GM20431 (cell line): Measurements from ENCODE around the gene DHRS7B.

Experiments used
- in situ Hi-C: fragments of 300-500 bp; cut with MseI, MboI; formaldehyde crosslinking; loops from one replicate; pipeline ENCODE4 v1.15.0; 2020; ENCODE audit warnings: low sequenced_read_pairs; ENCODE audit not compliant: unreplicated experiment

The DHRS7B gene

DNA sequence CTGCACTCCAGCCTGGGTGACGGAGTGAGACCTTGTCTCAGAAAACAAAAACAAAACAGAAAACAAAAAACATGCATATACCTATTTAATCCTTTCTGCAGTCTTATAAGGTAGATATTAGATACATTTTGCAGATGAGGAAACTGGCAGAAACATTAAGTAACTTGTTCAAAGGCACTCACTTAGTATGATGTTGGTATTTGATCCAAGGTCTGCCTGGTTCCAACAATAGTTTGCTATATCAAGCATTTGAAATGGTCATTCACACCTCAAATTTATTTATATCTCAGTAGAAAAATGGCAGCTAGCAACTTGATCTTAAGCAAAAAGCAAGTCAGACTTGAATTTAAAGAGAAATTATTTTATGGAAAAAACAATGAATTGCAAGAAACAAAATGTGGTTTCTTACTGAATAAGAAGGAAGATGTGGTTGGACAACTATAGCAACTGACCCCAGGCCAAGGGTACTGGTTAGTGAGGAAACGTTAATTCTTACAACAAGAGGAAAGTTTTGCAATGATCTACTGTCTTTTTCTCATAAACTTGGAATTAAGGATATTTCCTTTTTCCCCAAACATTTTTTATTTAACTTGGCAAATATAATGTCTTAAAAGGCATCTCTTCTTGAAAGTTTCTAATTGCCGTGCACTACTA, 19.7 kb downstream of the DHRS7B start:
- in situ Hi-C loops = no loop called here

DNA sequence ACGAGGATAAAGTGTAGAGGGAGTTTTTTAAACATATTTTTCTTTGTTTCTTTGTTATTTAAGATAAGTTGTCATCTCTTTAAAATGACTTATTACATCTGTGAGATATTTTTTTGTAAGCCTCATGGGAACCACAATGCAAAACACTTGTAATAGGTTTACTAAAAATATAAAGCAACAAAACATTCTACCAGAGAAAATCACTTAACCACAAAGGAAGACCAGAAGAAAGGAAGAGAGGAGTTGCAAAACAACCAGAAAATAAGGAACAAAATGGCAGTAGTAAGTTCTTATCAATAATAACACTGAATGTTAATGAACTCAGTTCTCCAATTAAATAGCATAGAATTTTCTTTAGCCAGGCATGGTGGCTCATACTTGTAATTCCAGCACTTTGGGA, 22.9 kb downstream of the DHRS7B start:
- in situ Hi-C loops = no loop called here

DNA sequence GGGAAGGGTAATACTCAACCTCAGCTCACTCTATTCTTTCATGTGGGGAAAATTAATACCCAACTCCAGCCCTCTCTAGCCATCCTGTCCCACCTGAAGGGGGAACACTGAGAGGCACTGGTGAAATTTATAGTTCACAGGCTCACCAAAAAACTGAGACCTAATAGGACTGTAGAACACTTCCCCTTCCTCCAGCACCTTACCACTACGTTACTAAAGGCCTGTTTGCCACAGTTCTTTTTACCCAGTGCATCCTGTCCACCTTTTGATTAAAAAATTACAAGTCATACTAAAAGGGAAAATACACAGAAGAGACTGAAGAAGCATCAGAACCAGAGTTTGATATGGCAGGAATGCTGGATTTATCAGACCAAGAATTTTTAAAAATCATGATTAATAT, 26.0 kb downstream of the DHRS7B start:
- in situ Hi-C loops = no loop called here

DNA sequence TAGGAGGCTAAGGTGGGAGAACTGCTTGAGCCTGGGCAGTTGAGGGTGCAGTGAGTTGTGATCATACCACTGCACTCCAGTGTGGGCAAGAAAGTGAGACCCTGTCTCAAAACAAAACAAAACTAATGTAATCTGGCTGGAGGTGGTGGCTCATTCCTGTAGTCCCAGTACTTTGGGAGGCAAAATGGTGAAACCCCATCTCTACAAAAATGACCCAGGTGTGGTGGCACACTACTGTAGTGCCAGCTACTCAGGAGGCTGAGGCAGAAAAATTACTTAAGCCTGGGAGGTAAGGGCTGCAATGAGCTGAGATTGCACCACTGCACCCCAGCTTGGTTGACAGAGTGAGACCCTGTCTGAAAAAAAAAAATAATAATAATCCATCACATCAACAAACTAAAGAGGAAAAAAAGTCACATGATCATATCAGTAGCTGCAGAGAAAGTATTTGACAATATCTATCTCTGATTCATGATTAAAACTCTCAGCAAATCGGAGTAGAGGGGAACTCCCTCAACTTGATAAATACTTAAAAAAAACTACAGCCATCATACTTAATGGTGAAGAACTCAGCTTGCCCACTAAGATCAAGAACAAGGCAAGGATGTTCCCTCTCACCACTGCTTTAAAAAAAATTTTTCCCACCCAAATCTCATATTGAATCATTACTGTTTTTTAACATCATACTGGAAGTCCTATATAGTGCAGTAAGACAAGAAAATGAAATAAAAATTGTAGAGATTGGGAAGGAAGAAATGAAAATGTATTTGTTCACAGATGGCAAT, 31.0 kb downstream of the DHRS7B start:
- in situ Hi-C loops = no loop called here

DNA sequence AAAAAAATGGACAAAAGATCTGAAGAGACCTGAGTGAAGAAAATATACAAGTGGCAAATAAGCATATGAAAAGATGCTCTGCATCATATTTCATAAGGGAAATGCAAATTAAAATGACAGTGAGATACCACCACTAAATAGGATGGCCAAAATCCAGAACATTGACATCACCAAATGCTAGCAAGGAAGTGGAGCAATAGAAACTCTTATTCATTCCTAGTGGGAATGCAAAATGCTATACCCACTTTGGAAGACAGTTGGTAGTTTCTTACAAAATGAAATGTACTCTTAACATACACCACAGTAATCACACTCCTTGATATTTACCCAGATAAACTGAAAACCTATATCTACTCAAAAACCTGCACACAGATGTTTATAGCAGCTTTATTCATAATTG, 33.6 kb downstream of the DHRS7B start:
- in situ Hi-C loops = no loop called here

DNA sequence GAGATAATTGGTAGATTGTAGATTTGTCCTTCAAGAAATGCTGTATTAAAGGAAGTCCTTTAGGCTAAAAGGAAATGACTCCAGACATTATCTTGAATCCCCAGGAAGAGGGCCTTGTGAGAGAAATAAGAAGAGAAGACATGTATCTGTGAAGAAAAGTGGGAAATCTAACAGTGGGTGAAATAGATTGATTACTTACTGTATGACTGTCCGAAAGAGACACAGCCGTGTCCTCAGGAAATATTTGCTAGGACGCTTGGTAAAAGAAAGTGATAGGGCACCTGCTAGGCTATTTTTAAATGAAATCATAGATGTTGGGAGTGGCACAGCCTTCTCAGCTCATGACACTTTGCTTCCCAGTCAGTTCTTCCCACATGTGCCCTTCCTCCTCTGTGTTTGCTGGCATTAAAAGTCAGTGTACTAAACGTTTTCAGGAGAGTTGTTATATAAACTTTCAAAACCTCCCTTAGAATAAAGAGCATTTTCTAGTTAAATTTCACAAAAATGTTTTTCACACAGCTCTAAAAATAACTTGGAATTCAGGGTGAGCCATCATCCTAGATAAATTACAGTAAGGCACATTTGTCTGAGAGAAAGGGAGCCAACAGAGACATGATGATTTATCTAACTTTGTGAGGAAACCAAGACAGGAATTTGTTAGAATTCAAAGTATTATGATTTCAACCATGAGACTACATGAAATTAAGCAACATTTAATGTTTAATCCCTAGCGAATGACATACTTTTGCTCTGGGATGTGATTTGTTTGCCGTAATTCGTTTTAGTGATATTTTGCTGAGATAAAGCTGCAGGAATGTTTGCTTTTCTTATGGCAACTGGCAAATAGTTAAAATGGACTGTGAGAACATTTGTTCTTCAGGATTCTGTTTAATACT, 35.0 kb downstream of the DHRS7B start:
- in situ Hi-C loops = no loop called here

DNA sequence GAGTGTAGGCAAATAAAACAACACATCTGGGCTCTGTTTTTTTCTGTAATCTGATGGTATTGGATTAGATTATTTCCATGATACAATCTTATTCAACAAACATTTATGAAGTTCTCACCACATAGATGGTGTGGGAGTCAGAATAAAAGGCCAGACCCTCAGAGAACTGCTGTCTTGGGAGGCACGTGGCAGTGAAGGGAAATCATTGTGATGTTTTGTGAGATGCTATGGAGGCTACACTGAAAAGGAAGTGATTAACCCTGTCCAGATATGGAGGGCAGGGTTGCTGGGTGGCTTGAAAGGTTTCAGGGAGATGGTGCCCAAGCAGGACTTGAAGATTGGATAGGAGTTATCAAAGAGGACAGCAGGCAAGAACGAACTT, 35.6 kb downstream of the DHRS7B start:
- in situ Hi-C loops = no loop called here

DNA sequence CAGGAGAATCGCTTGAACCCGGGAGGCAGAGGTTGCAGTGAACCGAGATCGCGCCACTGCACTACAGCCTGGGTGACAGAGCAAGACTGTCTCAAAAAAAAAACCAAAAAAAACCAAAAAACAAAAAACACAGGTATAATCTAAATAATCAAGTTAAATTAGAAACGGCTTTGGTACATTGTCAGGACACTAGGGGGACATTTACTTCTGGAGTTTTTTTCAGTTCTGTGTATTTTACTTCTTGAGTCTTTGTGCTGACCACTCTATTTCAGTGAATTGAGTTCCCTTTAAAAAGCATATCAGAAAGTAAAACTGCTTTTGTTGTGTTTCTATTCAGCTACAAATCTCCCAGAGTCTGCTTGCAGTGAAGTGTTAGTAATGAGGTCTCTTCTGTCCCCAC, 36.3 kb downstream of the DHRS7B start:
- in situ Hi-C loops = no loop called here

DNA sequence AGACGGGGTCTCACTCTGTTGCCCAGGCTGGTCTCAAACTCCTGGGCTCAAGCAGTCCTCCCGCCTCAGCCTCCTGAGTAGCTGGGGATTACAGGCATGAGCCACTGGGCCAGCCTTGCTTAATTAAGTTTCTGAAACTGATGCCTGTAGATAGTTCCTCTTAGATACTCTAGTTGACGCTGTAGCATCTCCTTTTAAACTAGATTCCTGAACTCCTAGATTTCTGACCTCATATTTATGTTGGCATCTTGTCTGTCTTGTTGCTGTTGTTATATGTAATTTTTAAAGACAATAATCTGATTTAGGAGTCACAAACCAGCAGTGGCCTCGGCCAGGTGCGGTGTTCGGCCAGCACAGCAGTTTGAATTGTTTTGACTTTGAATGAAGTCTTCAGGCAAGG, 37.5 kb downstream of the DHRS7B start:
- in situ Hi-C loops = no loop called here

DNA sequence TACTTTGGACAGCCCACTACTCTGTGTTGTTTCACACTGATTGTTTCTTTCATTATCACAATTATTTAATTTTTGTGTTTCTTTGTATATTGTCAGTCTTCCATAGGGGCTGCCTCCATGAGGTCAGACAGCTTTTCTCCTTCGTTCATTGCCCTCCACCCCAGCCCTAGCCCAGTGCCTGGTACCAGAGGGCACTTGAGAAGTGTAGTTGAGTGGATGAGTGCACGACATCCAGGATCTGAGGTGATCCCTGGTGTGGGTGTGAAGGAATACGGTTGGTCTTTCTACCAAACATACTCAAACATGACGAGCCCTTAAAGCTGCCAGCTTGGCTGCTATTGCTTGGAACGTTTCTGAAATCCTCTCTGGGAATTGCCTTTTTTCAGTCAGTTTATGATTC, 37.9 kb downstream of the DHRS7B start:
- in situ Hi-C loops = no loop called here

DNA sequence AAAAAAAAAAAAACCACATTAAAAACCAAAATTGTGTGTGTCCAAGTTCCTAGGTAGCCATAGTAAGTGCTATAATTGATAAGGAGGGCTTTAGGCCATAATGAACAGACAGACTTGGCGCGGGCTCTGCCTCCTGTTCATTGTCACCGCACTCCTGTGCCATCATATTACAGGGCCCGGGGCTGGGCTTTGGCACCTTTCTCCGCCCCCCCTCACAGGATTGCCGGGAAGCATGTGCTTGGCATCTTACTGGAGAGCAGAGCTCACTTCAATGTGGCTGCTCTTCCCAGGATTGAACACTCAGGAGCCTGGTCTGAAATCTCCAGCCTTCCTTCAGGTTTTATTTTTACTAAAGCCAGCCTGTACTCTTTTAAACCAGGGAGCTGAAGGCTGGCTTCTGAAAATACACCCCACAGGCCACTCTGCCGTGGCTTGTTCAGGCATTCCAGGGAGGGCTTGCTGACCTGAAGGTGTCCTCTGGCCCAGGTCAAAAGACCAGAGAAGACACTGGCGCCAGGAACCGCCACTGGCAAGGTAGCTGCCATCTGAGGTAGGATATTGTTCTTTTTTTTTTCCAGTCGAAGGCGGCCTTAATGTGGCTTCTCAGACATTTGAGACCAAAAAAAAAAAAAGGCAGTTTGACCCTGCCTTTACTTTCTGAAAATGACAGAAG, 39.3 kb downstream of the DHRS7B start:
- in situ Hi-C loops = no loop called here

DNA sequence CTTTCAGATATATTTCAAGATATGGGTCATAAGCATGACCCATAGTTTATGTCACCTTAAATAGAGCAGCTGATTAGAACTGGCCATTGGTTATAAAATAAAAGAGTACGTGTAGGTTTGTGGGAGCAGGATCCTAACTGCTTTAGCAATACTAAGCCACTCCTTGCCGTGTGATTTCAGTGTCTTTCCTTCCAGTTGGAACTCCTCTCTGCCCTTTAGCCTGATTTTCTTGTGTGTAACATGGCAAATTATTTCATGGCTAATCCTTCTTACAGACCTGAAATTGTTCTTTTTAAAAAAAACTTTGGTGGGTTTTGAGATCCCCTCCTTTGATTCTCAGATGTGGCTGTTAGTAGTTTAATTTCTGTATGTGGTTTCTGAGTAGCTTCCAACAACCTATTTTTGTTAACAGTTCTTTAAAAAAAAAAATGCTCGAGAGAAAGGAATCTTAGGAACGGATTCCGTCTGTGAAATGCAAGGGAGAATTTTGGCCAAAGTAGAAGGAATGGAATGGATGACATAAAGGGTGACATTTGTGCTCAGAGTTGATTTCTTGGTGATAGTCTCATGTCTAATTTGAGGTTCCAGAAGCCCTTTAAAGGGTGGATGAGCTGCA, 39.9 kb downstream of the DHRS7B start:
- in situ Hi-C loops = no loop called here

DNA sequence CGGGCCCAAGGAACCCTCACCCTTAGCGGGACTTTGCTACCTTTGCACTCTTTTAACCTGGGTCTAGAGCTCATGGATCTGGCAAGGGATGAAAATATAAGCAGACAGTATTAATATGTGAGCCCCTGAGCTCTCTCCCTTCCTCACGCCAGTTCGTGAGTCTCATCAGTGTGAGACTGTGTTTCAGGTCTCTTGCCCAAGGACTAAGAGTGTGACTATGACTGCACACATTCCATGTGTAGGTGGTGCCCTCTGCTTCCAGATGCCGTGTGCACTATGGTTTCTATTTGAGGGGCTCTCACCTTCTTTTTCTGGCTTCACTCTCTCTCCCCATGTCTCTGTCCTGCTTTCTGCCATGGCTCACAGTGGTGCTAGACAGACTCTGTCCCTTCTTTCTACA, 40.5 kb downstream of the DHRS7B start:
- in situ Hi-C loops = no loop called here

DNA sequence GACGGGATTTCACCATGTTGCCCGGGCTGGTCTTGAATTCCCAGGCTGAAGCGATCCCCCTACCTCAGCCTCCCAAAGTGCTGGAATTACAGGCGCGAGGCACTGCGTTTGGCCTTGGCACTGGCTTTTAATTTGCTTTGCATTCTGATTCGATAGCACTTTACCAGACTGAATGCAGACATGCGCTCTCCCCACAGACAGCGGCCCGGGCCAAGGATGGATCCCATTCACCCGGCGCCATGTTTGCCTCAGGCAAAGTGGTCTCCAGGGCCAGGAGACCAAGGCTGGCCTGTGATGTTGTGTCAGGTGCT, 41.7 kb downstream of the DHRS7B start:
- in situ Hi-C loops = no loop called here

DNA sequence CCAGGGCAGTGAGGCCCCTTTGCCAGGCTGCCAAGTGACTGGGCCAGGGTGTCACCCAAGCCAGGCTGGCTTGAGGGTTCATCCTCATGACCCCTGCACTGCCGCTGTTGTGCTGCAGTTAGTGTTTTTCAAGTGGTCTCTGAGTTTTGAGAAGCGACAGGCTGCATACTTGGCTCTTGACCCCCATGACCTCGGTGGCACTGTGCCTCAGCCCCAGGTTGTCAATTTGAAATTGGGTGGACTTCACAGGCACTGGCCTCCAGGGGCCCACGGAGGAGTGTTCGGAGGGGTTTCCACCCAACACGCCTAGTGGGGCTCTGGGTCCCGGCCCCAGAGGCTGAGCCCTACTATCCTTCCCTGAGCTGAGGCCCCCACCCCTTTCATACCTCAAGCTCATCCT, 42.7 kb downstream of the DHRS7B start:
- in situ Hi-C loops = no loop called here

DNA sequence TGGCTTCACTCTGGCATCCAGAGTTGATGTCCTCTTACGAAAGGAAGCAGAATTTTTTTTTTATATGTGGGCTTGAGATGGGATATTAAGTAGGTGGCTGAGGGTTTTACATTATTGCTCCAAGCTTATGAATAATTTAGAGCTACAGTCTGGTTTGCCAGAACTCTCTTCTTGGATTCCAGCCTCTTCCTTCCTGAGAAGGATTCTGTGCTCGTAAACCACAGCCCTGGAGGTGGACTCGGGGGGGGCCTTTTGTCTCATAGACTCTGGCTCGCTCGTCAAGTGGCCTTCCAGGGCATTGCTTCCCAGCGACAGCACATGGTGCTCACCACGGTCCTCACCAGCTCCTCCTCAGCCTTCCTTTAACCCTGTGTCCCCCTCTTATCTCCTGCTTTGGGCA, 44.0 kb downstream of the DHRS7B start:
- in situ Hi-C loops = no loop called here

DNA sequence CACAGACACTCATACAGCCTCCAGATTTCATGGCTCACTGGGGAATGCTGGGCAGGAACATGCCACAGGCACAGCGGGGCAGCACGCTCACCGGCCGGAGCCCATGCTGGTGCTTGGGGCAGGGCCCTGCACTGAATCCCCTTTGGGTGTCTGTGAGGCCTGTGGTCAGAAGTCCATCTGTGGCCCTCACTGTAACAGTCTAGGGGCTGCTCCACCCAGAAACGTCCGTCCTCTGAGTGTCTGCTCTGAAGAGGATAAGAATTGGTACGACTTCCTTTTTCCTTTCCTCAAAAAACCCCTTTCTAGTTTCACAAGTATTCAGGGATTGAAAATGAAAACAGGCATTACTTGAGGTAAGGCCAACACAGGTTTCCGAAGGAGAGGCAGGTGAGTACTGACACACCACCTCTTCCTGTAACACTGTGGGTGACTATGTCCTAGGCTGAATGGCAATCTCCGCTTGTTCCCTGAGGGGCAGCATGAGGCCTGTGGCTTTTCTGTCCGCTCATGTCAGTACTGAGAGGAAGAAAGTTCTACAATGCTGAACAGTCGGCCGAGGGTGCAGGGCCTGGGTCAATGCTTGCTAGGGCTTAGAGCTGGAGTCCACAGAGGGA, 44.7 kb downstream of the DHRS7B start:
- in situ Hi-C loops = no loop called here

DNA sequence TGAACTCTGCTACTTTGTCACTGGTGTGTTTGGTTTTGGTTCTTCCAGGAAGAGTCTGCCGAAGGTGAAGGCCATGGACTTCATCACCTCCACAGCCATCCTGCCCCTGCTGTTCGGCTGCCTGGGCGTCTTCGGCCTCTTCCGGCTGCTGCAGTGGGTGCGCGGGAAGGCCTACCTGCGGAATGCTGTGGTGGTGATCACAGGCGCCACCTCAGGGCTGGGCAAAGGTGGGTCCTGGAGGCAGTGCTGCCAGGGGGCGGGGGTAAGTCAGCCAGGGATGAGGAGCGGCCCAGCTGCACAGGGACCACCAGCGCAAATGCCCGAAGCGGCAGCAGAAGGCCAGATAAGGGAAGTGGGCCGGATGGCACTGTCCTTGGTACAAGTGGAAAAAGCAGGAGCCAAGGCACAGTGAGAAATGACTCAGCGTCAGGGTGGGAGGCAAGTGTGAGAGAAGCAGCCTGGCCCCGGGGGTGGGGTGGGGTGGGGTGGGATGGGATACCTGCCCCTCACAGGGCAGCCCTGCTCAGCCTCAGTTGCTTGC, 45.3 kb downstream of the DHRS7B start:
- in situ Hi-C loops = no loop called here

DNA sequence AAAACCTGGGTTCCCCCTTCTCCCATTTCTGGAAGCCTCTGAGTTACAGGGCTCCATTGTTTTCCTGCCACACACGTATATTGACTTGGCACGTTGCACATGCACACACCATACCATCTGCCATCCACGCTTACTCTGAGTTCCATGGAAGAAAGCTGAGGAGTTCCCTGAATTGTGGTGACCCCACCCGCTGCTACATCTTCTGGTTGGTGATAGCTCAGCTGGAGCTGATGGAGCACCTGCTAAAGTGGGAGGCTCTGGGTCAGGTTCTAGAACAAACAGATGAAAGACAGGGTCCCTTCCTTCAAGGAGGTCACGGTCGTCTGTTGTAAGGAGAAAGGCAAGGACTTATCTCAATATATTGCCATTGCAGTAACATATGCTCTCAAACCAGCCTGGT, 46.1 kb downstream of the DHRS7B start:
- in situ Hi-C loops = no loop called here

DNA sequence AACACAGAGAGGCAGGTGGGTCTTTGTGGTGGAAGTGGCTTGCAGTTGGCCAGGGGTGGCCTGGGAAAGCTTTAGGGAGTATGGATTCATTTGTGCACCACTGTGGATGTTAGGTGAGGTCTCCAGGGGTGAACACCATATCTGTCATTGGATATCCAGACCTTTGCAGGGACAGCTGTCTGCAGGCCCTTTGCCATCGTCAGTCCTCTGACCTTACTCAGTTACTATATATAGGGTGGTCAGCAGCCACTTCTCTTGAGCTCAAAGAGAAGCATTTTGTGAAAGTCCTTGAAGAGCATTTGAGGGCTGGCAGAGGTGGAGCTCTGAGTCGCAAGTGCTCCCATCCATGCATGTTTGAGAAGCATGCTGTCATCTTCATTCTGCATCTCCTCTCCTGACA, 46.8 kb downstream of the DHRS7B start:
- in situ Hi-C loops = no loop called here
